Cardiac septum (tissue), 1 donor: ENCODE measurements around the gene PRMT3. TPM values are rescaled to one million over a fixed set of nuclear protein-coding genes. Genes with fewer than 3 reads are reported as not detected.
"Not testable (repeated sequence)": the region's sequence is repeated elsewhere in the genome, so short reads cannot be mapped to it uniquely, and the experiment has no call there.

Experiments
- DNase-seq: peaks from one replicate; pipeline ENCODE4 v3.0.0-alpha.2; 2020; ENCODE audit warnings: low spot score
- intact Hi-C: fragments of 100-400 bp; cut with DNase I; formaldehyde crosslinking; loops from one replicate; pipeline ENCODE4 v1.14.0; 2022
- total RNA-seq: library from RNA; stranded (reverse); fragmentation: NEBNext Ultra II Directional; extraction: Animal tissue kit (Norgen Biotek cat#: 25700); gene quantifications from one replicate; pipeline ENCODE4 v1.2.1, GENCODE V29; 2021
- donor health status: DM: no; HTN: no; CAD: no.

PRMT3 gene
- total RNA-seq, 1 donor from 2014 or later: 9.7 TPM

DNA sequence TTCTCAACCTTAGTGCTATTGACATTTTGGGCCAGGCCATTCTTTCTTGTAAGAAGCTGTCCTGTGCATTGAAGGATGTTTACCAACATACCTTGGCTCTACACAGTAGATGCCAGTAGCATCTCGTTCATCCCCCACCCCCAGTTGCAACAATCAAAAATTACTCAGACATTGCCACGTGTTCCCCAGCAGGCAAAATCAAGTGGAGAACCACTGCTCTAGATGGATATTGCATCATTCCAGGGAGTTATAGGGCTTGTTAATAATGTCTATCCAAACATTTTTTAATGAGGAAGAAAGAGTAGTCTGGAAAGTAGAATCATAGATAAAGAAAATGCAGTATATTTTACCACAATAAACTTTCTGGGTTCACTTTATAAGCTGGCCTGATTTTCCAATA is 64.1 kb downstream of the PRMT3 start:
- intact Hi-C loops: no loop called here
- DNase-seq: no peak

DNA sequence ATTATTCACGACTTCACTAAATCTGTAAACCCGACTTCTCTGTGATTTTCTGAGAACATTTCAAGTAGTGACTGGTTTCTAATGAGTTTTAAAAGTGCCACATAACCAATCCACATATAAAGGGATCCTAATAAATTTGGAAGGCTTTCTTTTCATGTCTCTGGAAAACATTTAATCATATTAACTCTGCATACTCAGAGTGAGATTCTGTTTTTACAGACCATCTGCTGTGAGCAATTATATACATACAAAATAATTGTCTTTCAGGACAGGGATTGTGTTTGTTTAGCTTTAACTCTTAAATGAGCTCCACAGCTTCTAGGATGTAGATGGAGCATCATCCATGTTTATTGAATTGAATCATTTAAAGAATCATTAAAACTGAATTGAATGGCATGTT is 65.1 kb downstream of the PRMT3 start:
- intact Hi-C loops: no loop called here

DNA sequence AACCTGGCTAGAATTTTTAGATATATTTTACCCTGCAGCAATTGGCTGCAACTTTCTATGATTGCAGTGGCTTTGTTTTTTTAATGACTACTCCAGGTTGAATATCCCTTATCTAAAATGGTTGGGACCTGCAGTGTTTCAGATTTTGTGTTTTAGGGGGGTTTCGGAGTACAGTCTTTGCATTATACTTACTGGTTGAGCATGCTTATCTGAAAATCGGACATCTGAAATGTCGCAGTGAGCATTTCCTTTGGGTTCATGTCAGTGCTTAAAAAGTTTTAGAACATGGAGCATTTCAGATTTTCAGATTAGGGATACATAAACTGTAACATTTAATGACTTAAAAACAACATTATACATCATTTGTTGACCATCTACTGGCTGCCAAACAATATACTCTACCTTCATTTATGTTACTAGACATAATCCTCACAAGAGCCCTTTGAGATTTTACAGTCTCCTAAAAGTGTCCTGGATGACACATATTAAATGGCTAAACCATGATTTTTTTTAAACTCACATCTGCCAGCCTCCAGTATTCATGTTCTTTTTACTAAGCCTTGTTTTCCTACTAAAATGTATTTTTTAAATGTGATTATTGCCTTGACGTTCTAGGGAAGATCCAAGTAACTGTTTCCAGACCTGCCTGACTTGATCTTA is 66.3 kb downstream of the PRMT3 start:
- intact Hi-C loops: no loop called here
- DNase-seq: no peak

More for the DNA sequence above, 65.1 kb downstream of the PRMT3 start:
- DNase-seq: no peak

DNA sequence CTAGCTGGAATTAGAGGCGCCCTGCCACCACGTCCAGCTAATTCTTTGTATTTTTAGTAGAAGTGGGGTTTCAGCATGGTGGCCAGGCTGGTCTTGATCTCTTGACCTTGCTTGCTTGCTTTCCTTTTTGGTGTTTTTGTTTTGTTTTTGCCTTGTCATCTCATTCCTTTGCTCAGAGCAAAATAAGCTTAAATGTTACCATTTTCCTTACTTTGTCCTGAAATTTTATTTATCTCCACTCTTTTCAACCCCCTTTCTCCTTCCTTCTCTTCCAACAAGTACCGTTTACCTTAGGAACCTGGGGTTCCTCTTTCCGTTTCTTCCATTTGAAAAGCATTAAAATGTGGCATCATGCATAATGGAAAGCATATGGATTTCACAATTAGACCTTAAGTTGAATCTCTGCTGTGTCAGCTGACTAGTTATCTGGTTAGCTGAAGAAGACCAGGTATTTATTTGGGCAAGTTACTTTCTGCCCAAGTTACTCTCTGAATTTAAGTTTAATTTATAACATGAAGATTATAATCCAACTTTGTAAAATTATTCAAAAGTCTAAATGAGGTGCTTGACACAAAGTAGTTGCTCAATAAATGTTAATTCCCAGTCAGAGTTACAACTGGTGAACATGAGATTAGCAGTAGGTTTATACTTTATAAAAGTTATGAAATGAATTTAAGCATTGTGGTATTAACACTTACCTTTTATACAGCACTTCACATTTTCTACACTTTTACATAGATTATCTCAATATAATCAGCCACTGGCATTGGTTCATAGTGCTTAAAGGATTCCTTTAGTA is 69.7 kb downstream of the PRMT3 start:
- intact Hi-C loops: no loop called here
- DNase-seq: no peak

DNA sequence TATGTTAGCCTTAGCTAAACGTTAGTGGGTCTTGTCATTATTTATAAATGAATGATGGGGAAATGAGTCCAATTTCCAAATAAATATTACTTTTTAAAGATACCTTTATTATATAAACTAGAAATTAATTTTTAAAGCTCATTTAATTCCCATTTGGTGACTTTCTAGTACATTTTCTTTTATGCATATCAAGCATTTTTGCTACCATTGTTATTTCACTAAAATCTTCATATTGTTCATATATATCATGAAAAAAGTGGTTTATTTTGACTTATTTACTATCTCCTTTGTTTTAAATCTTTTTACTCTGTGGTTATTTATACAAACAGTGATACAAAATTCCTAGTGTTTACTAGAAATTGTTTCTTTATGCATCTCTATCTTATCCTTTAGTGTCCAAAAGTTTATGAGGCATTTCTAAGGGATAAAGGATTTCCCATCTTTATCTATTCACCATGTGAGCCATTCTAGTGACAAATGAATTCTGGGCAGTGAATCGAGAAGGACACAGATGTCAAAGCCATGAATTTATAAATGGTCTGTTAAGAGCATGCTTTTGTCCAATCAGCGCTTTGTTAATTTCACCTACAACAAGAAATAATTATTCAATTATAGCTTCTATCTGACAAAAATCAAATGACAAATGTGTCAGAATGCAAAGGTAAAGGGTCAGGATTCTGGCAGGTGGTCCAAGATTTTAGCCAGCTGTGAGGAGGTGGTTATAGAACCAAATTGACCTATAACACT is 70.6 kb downstream of the PRMT3 start:
- intact Hi-C loops: no loop called here
- DNase-seq: no peak

DNA sequence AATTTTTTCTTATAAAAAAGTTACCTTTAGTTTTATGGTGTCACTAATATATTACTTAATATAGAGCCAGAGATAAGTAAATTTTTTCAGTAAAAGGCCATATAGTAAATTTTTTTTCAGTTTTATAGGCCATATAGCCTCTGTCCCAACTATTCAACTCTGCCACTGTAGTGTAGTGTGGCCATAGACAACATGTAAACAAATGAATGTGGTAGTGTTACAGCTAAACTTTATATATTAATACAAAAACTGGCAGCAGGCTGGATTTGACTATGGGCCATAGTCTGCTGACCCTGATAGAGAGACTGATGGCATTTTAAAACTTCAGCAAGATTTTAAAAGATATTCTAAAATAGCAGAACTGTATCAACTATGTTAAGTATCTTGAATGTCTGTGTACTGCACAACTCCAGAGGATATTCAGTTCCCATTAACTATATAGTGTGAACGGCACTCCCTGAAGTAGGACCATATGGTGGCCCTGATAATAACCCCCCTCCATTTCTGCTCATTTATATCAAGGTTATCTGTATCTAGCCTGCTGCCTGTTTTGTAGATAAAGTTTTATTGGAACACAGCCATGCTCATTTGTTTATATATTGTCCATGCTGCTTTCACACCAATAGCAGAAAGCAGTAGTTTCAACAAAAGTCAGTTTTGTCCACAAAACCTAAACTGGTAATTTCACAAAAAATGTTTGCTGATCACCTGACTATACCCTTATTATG is 71.6 kb downstream of the PRMT3 start:
- intact Hi-C loops: no loop called here
- no peak for DNase-seq

DNA sequence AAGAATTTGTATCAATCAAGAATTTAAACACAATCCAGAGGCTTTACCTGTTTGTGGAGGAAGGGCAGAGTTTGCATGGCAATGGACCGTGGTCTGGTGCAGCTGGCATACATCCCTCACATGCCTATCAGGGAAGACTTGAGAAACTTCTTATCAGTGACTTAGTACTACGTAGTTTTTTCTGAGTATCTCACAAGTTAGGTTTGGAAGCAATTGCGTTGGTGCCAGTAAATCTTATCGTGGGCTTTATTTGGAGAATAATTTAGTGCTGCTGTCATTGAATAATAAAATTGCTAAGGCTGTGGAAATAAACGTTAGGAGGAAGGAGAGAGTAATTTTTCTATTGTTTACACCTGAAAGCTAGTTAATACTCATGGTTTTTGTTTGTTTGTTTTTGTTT is 72.3 kb downstream of the PRMT3 start:
- intact Hi-C loops: no loop called here
- DNase-seq: no peak

DNA sequence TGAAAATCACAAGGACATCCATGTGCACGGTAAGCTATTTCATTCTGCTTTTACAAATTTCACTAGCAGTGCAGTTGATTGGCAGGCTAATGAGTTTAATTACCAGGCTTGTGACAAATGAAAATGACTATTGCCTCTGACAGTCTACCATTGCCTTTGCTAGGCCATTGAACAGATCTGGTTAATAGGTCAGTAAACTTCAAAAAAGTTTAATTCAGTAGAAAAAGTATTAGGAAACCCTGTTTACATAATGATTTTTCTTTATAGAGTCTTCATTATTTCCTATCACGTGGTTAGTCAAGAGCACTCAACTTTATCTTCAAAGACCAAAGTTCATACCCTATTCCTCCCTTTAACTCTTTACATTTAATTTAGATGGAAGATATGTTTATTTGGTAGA is 77.0 kb downstream of the PRMT3 start:
- intact Hi-C loops: no loop called here
- no peak for DNase-seq

DNA sequence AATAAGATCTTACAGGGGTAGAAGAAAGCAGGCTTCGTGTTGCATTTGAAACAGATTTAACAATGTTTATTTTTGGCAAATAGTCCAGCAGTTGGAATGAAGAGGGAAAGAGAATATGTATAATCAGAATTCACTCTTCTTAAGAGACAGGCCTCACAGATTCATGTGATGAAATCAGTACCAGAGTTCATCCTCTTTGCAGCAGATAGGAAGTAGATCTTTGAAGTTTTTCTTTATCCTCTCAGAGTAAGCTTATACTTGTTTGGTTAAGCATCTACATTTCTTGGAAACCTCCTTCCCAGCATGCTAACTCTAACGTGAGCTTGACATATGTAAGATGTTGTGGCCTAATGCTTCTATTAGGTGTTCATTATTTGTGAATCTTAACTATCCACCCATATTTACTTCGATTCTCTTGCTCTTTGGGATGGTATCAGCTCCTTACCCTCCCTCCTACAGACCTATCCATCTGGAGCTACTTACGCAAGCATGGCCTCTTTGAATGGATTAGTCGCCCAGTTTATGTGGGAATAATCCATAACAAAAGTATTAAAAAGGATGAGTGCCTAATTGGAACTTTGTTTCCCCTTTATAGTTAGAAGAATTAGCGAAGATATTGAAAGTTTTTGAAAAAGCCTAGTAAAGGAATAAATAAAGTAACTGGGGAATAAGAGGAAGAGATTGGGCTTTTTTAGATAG is 80.1 kb downstream of the PRMT3 start:
- no peak for DNase-seq
- intact Hi-C loops: no loop called here

DNA sequence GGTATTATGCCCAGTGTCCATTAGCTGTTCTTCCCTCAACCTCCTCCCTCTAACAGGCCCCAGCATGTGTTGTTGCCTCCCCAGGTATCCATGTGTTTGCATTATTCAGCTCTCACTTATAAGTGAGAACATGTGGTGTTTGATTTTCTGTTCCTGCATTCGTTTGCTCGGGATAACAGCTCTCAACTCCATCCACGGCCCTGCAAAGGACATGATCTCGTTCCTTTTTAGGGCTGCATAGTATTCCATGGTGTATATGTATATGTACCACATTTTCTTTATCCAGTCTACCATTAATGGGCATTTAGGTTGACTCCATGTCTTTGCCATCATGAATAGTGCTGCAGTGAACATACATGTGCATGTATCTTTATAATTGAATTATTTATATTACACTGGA is 82.8 kb downstream of the PRMT3 start:
- DNase-seq: no peak
- intact Hi-C loops: no loop called here

DNA sequence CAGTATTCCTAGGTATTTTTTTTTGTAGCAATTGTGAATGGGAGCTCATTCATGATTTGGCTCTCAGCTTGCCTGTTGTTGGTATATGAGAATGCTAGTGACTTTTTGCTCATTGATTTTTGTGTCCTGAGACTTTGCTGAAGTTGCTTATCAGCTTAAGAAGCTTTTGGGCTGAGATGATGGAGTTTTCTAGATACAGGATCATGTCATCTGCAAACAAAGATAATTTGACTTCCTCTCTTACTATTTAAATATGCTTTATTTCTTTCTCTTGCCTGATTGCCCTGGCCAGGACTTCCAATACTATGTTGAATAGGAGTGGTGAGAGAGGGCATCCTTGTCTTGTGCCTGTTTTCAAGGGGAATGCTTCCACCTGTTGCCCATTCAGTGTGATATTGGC is 84.4 kb downstream of the PRMT3 start:
- DNase-seq, intact Hi-C loops: not testable (repeated sequence)

DNA sequence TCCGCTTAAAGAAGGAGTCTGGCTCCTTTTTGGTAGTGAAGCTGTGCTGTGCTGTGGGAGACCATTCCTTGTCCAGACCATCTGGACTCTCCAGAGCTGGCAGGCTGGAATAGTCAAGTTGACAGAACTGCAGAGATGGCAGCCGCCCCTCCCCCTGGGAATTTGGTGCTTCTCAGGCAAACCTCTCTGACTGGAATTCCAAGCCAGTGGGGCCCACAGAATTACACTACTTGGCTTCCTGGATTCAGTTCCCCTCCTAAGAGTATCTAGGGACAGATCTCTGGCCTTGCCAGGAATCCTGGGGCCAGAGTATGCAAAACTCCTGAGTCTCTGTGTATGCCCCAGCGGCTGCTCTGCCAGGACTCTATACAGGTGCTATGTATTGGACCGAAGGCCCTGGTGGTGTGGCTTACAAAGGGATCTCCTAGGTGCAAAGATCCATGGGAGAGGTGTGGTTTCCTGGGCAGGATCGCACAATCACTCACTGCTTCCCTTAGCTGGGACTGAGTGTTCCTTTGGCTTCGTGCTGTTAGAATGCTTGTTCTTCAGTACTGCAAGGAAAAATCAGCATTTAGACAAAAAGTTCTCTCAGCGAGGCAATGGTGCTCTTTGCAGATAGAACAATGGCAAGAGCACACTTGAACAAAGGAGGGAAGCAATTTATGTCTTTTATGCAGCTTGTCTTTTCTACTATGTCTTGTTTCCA is 86.8 kb downstream of the PRMT3 start:
- DNase-seq: no peak
- intact Hi-C loops: no loop called here

DNA sequence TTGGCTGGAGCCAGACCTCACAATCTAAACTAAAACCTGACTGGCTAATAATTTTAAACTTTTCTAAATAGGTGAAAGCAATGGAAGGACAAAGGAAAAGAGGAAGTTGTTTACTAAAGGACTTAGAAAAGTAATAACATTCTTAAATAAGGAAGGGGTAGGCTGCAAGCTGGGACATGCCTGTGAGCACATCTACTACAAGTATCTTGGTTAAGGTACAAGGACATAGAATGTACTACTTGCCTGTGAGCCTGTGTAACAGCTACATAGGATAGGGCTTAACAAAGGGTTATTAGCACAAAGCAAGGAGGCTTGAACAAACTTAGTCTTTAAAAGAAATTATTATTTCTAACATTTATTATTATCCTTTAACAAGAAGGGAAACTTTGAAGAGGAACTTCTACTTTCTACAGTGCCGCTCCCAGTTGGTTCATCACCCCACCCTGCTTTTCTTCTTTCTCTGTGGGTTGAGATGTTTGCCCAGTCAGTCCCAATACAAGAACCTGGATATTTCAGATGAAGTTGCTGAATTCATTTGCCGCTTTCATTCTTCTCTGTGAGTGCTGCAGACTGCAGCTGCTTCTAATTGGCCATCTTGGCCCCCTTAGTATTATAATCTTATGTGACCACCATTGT is 87.5 kb downstream of the PRMT3 start:
- no peak for DNase-seq
- intact Hi-C loops: no loop called here

DNA sequence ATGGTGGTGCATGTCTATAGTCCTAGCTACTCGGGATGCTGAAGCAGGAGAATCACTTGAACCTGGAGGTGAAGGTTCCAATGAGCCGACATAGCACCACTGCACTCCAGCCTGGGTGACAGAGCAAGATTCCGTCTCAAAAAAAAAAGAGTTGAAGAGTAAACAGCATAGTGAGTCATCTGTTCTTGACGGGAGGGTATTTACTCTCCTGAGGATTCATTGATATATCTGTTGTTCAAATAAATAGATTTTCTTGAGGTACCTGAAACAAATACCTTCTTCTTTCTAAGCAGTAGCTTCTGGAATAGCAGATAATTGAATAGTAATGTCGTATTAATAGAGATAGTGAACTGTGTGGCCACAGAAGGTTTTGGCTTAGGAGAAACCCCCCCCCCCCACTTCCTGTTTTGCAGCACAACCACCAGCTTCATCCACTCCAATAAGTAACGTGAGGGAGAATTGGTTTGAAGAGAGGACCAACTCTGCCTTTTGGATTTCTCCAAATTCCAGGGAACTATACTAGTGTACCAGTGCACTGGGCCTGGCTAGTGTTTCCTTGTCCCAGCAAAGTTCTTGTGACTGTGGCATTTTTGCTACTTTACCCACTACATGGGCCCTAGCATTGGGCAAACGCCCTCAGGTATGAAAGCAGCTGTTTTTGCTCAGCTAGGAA is 90.0 kb downstream of the PRMT3 start:
- intact Hi-C loops: no loop called here
- DNase-seq: no peak

DNA sequence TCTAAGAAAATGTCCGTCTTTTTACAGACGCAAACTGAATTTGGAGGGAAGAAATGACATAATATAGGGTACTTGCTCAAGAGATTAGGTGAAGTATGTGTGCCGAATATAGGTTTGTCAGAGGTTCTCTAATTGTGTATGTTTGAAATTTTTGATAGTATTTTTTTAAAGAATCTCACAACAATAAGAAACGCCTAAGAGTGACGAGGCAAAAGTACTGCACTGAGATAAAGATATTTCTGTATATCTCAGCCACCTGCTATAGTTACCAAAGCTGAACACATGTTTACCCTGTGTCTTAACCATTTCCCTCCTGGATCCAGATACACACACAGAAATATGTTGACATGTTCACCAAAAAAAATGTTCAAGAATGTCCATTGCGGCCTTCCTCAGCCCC is 92.0 kb downstream of the PRMT3 start:
- DNase-seq: no peak
- intact Hi-C loops: no loop called here

DNA sequence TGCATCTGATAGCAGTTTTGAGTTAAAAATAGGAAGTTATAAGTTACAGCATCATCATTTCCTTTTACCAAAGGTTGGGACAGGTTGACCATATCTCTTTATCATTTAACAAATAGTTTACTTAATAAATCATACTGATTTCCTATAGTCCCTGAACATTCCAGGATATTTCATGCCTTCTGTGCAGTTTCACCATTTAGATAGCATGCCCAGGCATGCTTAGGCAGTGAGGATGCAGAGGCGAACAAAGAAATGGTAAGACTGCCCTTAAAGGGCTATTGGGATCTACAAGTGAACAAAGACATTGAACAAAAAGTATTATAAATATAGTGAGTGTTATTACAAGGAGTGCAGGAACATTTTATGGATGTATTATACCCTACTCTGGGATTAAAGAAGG is 96.4 kb downstream of the PRMT3 start:
- DNase-seq: no peak
- intact Hi-C loops: no loop called here

DNA sequence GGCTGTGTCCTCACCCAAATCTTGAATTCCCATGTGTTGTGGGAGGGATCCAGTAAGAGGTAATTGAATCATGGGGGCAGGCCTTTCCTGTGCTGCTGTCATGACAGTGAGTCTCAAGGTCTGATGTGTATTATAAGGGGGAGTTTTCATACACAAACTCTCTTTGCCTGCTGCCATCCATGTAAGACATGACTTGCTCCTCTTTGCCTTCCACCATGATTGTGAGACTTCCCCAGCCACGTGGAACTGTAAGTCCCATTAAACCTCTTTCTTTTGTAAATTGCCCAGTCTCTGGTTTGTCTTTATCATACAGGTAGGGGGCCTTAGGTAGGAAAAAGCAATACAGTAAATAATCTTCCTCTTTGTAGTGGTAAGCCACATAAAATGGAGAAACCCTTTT is 96.9 kb downstream of the PRMT3 start:
- intact Hi-C loops, DNase-seq: not testable (repeated sequence)

DNA sequence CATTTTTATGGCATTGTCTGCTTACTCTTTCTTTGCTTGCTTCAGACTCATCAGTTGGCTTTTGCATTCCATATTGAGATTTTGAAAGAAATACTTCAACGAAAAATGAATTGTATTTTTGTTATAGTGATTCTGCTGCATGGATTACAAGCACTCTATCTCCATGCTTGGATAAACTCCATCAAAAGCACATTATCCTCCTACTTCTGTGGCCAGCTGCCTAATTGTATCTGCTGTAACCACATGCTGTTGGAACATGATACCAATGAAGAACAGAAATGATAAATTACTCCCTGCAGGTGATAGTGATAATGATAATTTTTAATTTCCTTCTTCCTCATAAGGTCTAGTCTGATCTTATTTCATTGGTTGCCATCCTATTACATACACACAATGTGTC is 100.8 kb downstream of the PRMT3 start:
- DNase-seq: no peak
- intact Hi-C loops: no loop called here
